LNCaP clone FGC (cell line): ENCODE measurements around the gene NFKB1.
A peak's percentile ranks its signal among the peaks of the same experiment; 100 is the strongest.

Experiments used
- DNase-seq: peaks from one replicate; pipeline ENCODE4 v3.0.0-alpha.2; 2011; ENCODE audit warnings: low read depth
- H3K4me3 ChIP-seq: 2 replicates; pipeline ENCODE4 v1.5.1; 2011; ENCODE audit warnings: mild to moderate bottlenecking, low read depth, low read length, control low read depth
- TF ChIP-seq, protein P1 (sequence below): IDR thresholded peaks from 2 replicates; pipeline ENCODE4 v1.5.1; 2012; ENCODE audit warnings: mild to moderate bottlenecking; ENCODE audit not compliant: control insufficient read depth, insufficient read depth; ENCODE audit errors: extremely low read depth

The NFKB1 gene

DNA sequence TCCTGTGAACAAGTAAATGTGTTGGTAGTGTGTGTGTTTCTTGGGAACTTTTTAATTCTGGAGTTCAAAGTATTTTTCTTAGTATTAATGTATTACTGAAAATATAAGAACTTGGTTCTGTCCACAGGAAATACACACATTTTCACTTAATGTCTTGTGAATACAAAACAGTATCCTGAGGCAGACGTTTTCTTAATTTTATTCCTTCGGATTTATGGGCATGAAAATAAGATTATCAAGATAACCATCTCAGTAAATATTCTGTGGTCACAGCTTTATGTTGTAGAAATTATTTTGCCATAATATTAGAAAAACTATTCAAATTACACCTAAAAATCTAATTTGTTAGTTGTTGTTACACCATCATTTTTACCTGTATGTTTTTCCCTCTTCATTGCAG is 29.8 kb downstream of the NFKB1 start:
- no peak overlapping the region for H3K4me3 ChIP-seq
- DNase-seq: no peak
- TF ChIP-seq, protein P1, sequence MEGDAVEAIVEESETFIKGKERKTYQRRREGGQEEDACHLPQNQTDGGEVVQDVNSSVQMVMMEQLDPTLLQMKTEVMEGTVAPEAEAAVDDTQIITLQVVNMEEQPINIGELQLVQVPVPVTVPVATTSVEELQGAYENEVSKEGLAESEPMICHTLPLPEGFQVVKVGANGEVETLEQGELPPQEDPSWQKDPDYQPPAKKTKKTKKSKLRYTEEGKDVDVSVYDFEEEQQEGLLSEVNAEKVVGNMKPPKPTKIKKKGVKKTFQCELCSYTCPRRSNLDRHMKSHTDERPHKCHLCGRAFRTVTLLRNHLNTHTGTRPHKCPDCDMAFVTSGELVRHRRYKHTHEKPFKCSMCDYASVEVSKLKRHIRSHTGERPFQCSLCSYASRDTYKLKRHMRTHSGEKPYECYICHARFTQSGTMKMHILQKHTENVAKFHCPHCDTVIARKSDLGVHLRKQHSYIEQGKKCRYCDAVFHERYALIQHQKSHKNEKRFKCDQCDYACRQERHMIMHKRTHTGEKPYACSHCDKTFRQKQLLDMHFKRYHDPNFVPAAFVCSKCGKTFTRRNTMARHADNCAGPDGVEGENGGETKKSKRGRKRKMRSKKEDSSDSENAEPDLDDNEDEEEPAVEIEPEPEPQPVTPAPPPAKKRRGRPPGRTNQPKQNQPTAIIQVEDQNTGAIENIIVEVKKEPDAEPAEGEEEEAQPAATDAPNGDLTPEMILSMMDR: no peak

DNA sequence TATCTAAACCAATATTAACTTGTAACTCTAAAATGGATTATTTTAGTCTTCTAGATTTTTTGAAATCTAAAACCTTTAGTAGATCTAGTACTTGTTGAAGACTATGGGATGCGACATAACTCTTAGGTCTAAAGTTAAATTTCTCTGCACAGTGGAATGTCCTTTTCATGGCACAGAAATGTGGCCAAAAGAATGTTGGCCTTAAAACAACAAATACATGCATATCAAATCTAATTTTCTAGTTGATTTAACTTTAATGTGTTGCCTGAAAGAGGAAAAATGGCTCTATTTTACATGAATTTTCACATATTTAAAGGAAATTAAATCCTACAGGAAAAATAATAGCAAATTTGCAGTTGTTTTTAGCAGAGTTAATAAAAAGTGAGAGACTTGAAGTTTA is 30.3 kb downstream of the NFKB1 start:
- TF ChIP-seq, protein P1: no peak
- DNase-seq: no peak
- no peak overlapping the region for H3K4me3 ChIP-seq

DNA sequence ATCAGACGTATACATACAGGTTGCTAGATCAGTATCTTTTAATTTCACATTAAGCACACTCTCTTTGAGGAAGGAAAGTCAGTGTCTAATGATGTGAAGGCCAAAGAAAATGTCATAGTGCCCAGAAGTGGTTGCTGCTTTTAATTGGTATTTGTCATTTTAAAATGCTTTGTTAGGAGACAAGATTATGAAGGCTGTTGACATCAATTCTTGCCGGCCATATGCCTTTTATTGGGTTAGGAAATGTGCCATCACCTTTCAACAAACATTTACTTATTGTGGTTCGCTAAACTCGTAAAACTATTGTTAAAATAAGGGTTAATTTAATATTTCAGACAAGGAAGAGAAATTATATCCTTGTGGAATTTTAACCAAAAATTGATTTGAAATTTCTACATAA is 32.2 kb downstream of the NFKB1 start:
- TF ChIP-seq, protein P1: no peak
- H3K4me3 ChIP-seq: peak overlapping the region; percentile 34
- peak; percentile 97 for DNase-seq

DNA sequence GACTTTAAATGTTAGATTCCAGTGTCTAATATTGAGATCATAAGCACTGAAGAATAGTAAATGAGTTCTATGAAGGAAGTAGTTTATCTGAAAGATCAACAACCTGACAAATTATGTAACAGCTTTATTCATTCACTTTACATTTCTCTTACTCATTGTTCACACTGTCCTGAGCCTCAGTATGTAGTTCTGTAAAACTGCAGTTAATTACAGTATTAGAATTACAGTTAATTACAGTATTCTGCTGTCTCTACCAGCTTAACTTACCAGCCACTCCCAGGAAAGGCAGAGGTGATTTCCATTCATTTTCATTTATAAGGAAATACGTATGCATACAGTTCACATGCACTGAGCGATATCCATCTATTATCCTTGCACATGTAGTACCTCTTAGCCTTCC is 32.7 kb downstream of the NFKB1 start:
- H3K4me3 ChIP-seq: peak overlapping the region; percentile 34
- TF ChIP-seq, protein P1: no peak
- no peak for DNase-seq

DNA sequence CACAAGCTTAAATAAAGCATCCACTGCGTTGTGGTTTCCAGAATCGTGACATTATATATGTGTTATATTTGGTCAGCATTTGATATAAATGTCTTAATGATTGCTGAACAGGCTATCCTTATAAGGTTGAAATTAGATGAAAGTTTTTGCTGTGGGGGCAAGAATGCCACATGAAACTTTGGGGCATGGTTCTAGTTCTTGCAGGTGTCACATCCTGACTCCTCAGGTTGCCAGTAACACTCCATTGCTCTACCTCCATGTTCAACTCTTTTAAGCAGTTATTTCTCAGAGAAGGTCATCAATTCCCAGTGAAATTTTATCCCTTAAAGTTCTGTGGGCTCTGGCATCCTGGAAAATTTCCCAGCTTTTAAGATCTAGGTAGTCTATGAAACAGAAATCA is 33.7 kb downstream of the NFKB1 start:
- H3K4me3 ChIP-seq: no peak overlapping the region
- no peak for DNase-seq
- TF ChIP-seq, protein P1: no peak

DNA sequence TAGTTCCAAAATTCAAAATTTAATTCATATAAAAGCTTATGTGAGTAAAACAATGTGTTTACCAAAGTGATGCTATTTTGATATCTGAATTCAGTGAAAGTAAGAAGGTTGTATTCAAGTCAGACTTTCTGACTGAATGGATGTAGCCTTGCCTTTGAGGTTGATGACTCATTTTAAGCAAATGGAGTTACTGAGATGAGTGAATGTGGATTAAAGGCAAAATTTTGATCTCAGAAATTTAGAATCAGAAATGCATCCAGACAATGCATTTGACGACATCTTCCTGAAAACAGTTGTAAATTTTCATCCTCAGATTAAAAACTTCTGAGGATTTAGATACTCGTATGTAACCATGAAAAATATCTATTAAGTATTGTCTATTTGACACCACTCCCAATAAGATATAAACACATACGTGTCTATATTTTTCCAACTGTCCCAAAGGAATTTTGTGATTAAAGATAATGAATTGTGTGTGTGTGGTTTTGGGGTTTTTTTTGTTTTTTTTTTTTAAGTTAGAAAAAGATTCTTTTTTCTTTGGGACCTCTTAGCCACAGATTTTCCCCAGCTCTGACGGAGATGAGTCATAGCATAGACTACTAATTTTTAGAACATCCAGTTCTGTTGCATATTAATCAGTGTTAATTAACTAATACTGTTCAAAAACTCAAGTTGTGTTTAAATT is 34.4 kb downstream of the NFKB1 start:
- TF ChIP-seq, protein P1: no peak
- no peak overlapping the region for H3K4me3 ChIP-seq
- DNase-seq: no peak

DNA sequence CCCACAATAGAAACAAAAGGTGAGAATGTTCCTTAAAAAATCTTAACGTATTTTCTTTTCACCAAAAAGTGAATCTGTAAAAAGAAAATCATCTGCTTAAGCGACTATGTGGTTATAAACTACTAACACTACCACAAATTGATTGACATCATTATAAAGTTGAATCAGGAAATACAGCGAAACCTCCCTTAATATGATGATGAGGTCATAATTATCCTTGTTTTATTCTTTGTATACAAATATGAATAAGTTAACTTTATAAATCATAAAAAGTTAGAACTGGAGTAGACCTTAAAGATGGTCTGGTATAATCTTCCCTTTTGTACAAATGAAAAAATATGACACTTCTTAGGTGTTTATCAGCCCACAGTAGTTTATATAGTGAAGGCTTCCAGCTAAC is 35.6 kb downstream of the NFKB1 start:
- TF ChIP-seq, protein P1: no peak
- H3K4me3 ChIP-seq: no peak overlapping the region
- no peak for DNase-seq
